Mesothelial cell of epicardium (in vitro differentiated cells): ENCODE measurements around the gene AOPEP. TPM values are rescaled to one million over a fixed set of nuclear protein-coding genes. Genes with fewer than 3 reads are reported as not detected.
A peak's percentile ranks its signal among the peaks of the same experiment; 100 is the strongest.

Source experiments
- DNase-seq, 2 experiments: peaks; one replicate each; pipeline ENCODE4 v3.0.0; 2021; ENCODE audit warnings: low spot score in 2 of 2; ENCODE audit not compliant: unreplicated experiment in 2 of 2
- H3K27ac Mint-ChIP-seq: 2 replicates; pipeline ENCODE4 v1.8.0; 2021; ENCODE audit warnings: mixed read lengths
- H3K27me3 Mint-ChIP-seq: 2 replicates; pipeline ENCODE4 v1.8.0; 2021; ENCODE audit warnings: low read depth, mixed read lengths
- H3K36me3 Mint-ChIP-seq: 2 replicates; pipeline ENCODE4 v1.8.0; 2021; ENCODE audit warnings: mixed read lengths
- H3K4me1 Mint-ChIP-seq: 2 replicates; pipeline ENCODE4 v1.8.0; 2021; ENCODE audit warnings: mixed read lengths
- H3K4me3 Mint-ChIP-seq: 2 replicates; pipeline ENCODE4 v1.8.0; 2021; ENCODE audit warnings: mild to moderate bottlenecking, moderate library complexity, mixed read lengths
- H3K9me3 Mint-ChIP-seq: 2 replicates; pipeline ENCODE4 v1.8.0; 2021; ENCODE audit warnings: mixed read lengths
- total RNA-seq: library from RNA; stranded (reverse); gene quantifications from 3 replicates; pipeline ENCODE4 v1.2.1, GENCODE V29; 2021
- TF ChIP-seq, protein P1 (sequence below): fragments of 200-600 bp; sonication (generic); IDR thresholded peaks from one replicate; pipeline ENCODE4 v1.5.0; 2021; ENCODE audit warnings: antibody characterized with exemption; ENCODE audit not compliant: unreplicated experiment

Gene AOPEP
- total RNA-seq, 1 donor from 2014 or later: 63.0 TPM

DNA sequence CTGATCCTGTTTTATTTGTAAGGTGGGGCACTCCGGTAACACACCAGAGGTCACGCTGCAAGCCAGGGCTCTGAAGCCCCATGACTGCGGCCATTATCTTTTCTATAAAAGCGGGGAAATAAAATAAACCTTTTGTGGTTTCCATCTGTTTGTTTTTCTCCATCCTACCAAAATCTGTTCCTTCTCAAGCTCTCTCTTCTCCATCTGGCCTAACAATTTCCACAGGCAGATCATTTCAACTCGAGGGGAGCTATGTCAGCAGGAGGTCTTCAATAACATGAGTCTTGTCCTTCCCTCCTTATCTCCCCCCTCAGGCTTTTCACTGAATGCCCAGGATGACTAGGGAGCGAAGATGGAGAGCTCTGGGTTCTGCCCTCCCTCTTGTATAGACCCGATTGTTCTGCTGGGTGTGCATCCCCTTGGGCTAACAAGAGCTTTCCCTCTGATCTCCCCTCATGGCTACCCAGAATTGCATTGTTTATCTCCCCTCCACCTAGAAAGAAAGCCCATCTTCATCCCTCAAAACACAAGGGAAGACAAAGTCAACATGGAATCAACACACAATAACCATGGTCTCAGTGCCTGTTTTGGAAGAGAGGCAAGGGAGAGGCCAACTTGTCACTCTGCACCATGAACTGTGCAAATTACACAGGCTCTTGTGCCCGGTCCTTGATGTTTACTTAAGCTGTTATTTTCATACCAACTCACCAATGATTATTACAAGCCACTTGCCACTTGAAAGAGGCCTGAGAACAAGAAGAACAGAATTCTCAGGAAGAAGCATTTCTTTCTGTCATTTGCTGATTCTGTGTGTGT is 403.2 kb downstream of the AOPEP start:
- Mint-ChIP-seq H3K27me3 (no peaks in the 10 kb centered on the region), H3K27ac (no peak overlapping the region), H3K36me3 (no peaks in the 10 kb centered on the region), H3K9me3 (no peaks in the 10 kb centered on the region), H3K4me1 (peaks cover 64% of the 10 kb centered on the region), H3K4me3 (no peak overlapping the region)
- TF ChIP-seq, protein P1, sequence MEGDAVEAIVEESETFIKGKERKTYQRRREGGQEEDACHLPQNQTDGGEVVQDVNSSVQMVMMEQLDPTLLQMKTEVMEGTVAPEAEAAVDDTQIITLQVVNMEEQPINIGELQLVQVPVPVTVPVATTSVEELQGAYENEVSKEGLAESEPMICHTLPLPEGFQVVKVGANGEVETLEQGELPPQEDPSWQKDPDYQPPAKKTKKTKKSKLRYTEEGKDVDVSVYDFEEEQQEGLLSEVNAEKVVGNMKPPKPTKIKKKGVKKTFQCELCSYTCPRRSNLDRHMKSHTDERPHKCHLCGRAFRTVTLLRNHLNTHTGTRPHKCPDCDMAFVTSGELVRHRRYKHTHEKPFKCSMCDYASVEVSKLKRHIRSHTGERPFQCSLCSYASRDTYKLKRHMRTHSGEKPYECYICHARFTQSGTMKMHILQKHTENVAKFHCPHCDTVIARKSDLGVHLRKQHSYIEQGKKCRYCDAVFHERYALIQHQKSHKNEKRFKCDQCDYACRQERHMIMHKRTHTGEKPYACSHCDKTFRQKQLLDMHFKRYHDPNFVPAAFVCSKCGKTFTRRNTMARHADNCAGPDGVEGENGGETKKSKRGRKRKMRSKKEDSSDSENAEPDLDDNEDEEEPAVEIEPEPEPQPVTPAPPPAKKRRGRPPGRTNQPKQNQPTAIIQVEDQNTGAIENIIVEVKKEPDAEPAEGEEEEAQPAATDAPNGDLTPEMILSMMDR: no peak
- DNase-seq: no peak

DNA sequence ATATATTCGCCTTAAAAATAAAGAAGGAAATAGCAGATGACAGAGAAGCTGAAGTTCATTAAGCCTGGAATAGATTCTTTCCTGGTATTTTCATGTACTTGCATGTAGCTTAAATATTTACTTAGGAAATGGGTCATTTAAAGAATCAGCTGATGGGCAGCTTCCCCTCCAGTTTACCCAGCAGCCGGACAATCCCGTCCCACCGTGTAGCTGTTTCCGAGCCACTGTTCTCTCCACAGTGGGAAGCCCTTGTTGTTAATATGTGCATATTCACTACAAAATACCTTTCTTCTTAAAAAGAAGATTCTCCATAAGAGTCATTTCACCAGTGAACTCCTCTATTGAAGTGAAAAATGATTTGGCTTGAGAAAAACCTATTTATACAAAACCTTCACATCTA is 404.0 kb downstream of the AOPEP start:
- DNase-seq: no peak
- no peaks in the 10 kb centered on the region for H3K9me3 Mint-ChIP-seq
- no peaks in the 10 kb centered on the region for H3K27me3 Mint-ChIP-seq
- no peak overlapping the region for H3K4me3 Mint-ChIP-seq
- H3K36me3 Mint-ChIP-seq: no peaks in the 10 kb centered on the region
- TF ChIP-seq, protein P1: no peak
- H3K4me1 Mint-ChIP-seq: peaks cover 57% of the 10 kb centered on the region
- no peak overlapping the region for H3K27ac Mint-ChIP-seq

DNA sequence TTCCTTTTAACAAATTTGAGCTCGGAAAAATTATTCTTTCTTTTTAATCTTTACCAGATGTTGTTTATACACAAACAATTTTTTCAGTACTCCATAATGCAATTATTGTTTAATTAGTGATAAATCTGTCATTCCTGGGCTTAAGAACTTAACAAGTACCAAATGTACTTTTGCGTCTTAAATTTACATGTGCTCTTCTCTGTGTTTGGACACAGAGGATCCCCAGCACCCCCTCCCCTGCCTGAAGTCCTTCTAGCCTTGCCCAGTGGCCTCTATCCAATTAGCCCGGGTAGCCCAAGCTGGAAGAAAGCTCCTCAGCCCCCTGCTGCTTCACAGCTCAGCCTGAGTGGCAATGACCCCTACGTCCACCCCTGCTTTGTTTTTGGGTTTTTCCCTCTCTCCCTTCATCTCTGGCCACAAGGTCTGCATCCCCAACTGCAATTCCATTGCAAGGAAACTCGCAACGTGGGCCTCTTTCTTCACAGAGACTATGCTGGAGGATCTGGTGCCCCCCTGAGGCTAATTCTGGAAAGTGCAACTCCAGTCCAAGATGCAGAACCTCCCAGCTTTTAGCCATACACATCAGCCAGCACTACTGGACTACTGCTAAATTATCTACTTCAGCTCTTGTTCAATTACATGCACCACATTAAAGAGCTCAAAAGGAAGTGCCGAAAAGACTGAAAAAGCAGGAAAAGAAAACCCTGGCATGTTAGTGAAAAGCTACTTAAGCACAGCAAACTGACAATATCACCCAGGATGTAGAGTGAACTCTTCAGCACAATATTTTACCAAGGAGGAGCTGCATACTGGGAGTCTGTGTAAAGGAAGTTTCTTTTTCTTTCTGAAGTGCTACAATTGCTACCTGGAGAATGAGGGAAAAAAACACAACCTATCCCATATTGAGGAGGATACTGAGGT is 404.8 kb downstream of the AOPEP start:
- H3K27ac Mint-ChIP-seq: peak overlapping the region; percentile 15
- no peaks in the 10 kb centered on the region for H3K27me3 Mint-ChIP-seq
- no peaks in the 10 kb centered on the region for H3K36me3 Mint-ChIP-seq
- TF ChIP-seq, protein P1: peak; percentile 60
- peak; percentile 45 to 84 for DNase-seq
- H3K4me1 Mint-ChIP-seq: peaks cover 49% of the 10 kb centered on the region
- H3K9me3 Mint-ChIP-seq: no peaks in the 10 kb centered on the region
- no peak overlapping the region for H3K4me3 Mint-ChIP-seq

DNA sequence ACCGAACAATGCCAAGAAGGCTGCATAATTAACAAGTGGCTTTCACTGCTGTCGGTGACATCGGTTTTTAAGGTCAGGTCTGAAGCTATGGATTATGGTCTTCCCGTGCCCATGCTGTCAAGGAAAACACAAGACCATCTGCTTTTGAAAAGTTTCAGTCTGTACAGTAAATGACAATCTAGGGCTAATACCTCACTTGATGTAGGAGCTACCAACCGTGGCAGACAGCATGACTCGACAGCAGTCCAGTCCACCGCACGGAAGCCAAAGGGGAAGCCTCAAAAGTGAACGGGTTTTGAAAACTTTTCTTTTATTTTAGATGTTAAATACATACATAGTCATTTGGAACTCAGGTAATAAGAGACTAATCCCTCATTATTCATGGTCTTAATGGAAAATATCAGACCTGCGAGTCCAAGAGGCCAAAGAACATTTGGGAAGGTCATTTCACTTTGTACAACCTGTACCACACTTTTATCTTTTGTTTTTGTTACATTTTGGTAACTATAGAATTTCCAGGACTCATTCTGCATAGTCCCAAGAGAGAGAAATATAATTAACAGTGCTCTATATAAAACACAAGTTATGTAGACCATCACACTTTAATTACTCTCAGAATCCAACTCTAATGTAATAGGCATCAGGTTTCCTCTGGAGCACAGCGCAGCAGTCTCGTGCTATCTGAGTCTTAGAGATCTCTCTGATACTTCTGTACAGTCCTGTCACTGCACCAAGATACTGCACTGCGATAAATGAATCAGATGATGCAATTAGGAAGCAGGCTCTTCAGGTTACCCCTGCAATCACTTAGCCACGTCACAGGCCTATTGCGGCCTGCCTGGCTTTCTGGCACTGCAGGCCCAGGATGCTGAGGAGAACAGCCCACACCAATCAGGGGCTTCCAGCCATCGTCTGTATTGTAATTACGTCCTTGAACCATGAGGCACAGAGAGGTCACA is 406.1 kb downstream of the AOPEP start:
- Mint-ChIP-seq H3K27ac (peak overlapping the region; percentile 79), H3K4me1 (peaks cover 47% of the 10 kb centered on the region), H3K36me3 (peaks cover 2% of the 10 kb centered on the region), H3K9me3 (no peaks in the 10 kb centered on the region), H3K4me3 (no peak overlapping the region), H3K27me3 (no peaks in the 10 kb centered on the region)
- TF ChIP-seq, protein P1: no peak
- no peak for DNase-seq

DNA sequence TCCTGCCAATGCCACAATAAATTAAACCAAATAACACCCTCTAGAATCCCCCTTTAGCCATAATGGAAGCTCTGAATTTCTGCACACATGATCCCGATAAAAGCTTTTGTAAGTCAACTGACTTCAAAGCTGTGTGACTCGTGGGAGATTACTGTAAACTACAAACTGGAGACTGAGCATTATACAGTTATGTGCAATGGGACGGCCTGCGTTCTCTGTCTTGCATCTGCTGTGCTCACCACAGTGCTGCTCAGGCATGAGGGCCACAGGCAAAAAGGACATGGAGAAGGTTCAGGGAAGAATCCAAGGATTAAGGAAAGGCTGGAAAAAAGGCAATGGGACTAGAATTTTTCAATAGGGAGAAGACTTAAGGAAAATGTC is 406.8 kb downstream of the AOPEP start:
- H3K4me1 Mint-ChIP-seq: peaks cover 43% of the 10 kb centered on the region
- no peak for DNase-seq
- H3K36me3 Mint-ChIP-seq: peaks cover 3% of the 10 kb centered on the region
- H3K4me3 Mint-ChIP-seq: no peak overlapping the region
- peak overlapping the region; percentile 79 for H3K27ac Mint-ChIP-seq
- TF ChIP-seq, protein P1: no peak
- H3K27me3 Mint-ChIP-seq: no peaks in the 10 kb centered on the region
- H3K9me3 Mint-ChIP-seq: no peaks in the 10 kb centered on the region
